Thymus (tissue), 11 donors: ENCODE data around the gene UXT. TPM values are rescaled to one million over a fixed set of nuclear protein-coding genes. Genes with fewer than 3 reads are reported as not detected.

Source experiments
- DNase-seq, 9 donors: peaks; one replicate each; pipeline ENCODE4 v3.0.0-alpha.2; 2013; ENCODE audit warnings: low spot score in 9 of 9, low read depth in 6 of 9, missing footprints in 1 of 9
- H3K27ac ChIP-seq, 2 donors: one replicate each; pipeline ENCODE4 v1.5.1; 2013; ENCODE audit warnings: control low read depth in 1 of 2, low read depth in 1 of 2, low read length in 1 of 2, mild to moderate bottlenecking in 1 of 2, moderate library complexity in 1 of 2
- H3K27me3 ChIP-seq, 2 donors: one replicate each; pipeline ENCODE4 v1.5.1; 2013; ENCODE audit warnings: low read length in 1 of 2; ENCODE audit not compliant: control insufficient read depth in 2 of 2, insufficient read depth in 1 of 2
- H3K36me3 ChIP-seq, 2 donors: one replicate each; pipeline ENCODE4 v1.5.1; 2013; ENCODE audit warnings: low read length in 1 of 2, mild to moderate bottlenecking in 1 of 2, moderate library complexity in 1 of 2; ENCODE audit not compliant: control insufficient read depth in 2 of 2, insufficient read depth in 2 of 2
- H3K4me1 ChIP-seq, 2 donors: one replicate each; pipeline ENCODE4 v1.5.1; 2013; ENCODE audit warnings: low read length in 2 of 2; ENCODE audit not compliant: control insufficient read depth in 2 of 2, insufficient read depth in 2 of 2
- H3K4me3 ChIP-seq, 2 donors: one replicate each; pipeline ENCODE4 v1.5.1; 2013; ENCODE audit warnings: low read length in 2 of 2, control low read depth in 1 of 2, mild to moderate bottlenecking in 1 of 2
- H3K9me3 ChIP-seq, 2 donors: one replicate each; pipeline ENCODE4 v1.5.1; 2013; ENCODE audit warnings: low read length in 1 of 2, mild to moderate bottlenecking in 1 of 2; ENCODE audit not compliant: control insufficient read depth in 2 of 2, insufficient read depth in 1 of 2
- WGBS: extraction: QIAGEN DNeasy Blood & Tissue Kit; methylation state at CpG from one replicate; pipeline ENCODE4 v1.1.7; 2013; 5-methylcytosine and 5-hydroxymethylcytosine counted together
- polyA plus RNA-seq: library from polyadenylated mRNA; stranded (reverse); fragments of 200-250 nt; gene quantifications from one replicate; pipeline ENCODE4 v1.2.3, GENCODE V29; 2013
- total RNA-seq: library from RNA; stranded (reverse); fragments of 120-200 nt; gene quantifications from one replicate; pipeline ENCODE4 v1.2.4, GENCODE V29; 2013
- donor health status: healthy.

UXT gene
- total and polyA plus RNA-seq, 2 donors = 199 to 242 TPM

- WGBS = 16% methylated on average over 14 of the region's 14 CpGs
- H3K9me3 ChIP-seq = no peaks in the 10 kb centered on the region
- peaks cover 5 to 15% of the 10 kb centered on the region in 2 donors for H3K36me3 ChIP-seq
- no peaks in the 10 kb centered on the region for H3K27me3 ChIP-seq
- peak within 1 kb of the TSS; percentile 45 to 46 for H3K4me3 ChIP-seq
- peaks cover 2 to 17% of the 10 kb centered on the region in 2 donors for H3K4me1 ChIP-seq
- DNase-seq = peak in 2 of 9 donors; percentile 26 to 65
- peak within 1 kb of the TSS; percentile 70 to 79 for H3K27ac ChIP-seq
These were observed 29.4 kb downstream of the UXT start, which contains the start of gene CFP for GRCh38 chrX:47629419-47630200. CFP (minus strand) TSS chrX:47629930; CDS start chrX:47629844, 86 bp downstream.

- Histone ChIP-seq H3K27ac (no peak overlapping the region), H3K9me3 (no peaks in the 10 kb centered on the region), H3K27me3 (no peaks in the 10 kb centered on the region), H3K4me3 (peak overlapping the region; percentile 45 to 46), H3K4me1 (peaks cover 2 to 17% of the 10 kb centered on the region in 2 donors), H3K36me3 (peaks cover 1 to 10% of the 10 kb centered on the region in 2 donors)
- WGBS = 97% methylated on average over 1 of the region's 1 CpG
- peak in 2 of 9 donors; percentile 22 to 61 for DNase-seq
These were observed 30.0 kb downstream of the UXT start for GRCh38 chrX:47628982-47629381.

DNA sequence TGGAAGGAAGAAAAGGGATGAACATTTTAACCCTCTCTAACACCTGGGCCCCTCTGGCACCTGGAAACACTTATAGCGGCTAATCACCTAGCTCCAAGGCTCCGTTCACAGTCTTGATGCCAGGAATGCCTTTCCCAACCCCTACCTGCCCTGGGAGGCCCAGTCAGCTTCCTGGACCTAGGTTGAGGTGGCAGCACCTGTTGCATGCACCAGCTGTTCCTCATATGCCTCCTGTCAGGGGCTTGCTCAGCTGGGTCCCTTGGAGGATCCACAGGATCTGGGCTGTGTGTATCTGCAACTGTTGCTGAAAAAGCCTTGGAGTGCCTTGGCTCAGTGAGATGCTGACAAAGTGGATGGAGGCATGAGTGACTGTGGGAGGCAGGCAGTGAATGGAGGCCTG lies 33.6 kb downstream of the UXT start:
- 98% methylated on average over 2 of the region's 2 CpGs for WGBS
- Histone ChIP-seq H3K36me3 (peaks cover 0 to 10% of the 10 kb centered on the region in 2 donors), H3K4me1 (peaks cover 5 to 21% of the 10 kb centered on the region in 2 donors), H3K27me3 (no peaks in the 10 kb centered on the region), H3K27ac (no peak overlapping the region), H3K4me3 (no peak overlapping the region), H3K9me3 (no peaks in the 10 kb centered on the region)
- no peak for DNase-seq

DNA sequence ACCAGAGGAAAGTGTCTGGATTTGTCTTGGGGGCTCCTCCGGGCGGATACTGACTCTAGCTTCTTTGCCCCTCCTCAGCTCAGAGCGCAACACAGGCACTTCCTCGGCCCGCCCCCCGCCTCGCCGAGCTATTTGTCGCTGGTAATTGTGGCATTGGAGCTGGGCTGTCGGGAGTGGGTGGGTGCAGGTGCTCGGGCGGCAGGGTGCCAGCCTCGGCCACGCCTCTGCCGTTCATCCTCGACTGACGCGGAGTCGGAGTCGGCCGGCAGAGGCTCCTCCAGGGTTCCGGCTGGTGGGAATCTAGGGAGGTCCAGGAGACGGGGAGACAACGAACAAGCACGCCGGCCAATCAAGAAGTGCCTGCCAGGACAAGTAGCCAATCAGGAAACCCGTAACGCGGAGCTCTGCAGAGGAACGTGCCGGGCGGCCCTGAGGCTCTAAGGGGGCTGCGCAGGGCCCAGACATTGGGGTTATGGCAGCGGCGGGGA lies 35.4 kb downstream of the UXT start:
- Histone ChIP-seq H3K9me3 (no peaks in the 10 kb centered on the region), H3K4me3 (peak overlapping the region; percentile 40 to 41), H3K27ac (peak overlapping the region in 1 of 2 donors; percentile 36), H3K27me3 (peaks cover 4 to 11% of the 10 kb centered on the region in 2 donors), H3K36me3 (peaks cover 0 to 10% of the 10 kb centered on the region in 2 donors), H3K4me1 (peaks cover 6 to 11% of the 10 kb centered on the region in 2 donors)
- peak in 6 of 9 donors; percentile 35 to 78 (median 56) for DNase-seq
- under 1% methylated on average over 35 of the region's 35 CpGs for WGBS

GRCh38 chrX:47621851-47622250 lies 37.1 kb downstream of the UXT start:
- peaks cover 6 to 10% of the 10 kb centered on the region in 2 donors for H3K4me1 ChIP-seq
- no peak overlapping the region for H3K4me3 ChIP-seq
- no peak overlapping the region for H3K27ac ChIP-seq
- no peak for DNase-seq
- H3K27me3 ChIP-seq = peaks cover 4 to 20% of the 10 kb centered on the region in 2 donors
- H3K9me3 ChIP-seq = no peaks in the 10 kb centered on the region
- WGBS = 97% methylated on average over 6 of the region's 6 CpGs
- peaks cover 0 to 2% of the 10 kb centered on the region in 2 donors for H3K36me3 ChIP-seq

DNA sequence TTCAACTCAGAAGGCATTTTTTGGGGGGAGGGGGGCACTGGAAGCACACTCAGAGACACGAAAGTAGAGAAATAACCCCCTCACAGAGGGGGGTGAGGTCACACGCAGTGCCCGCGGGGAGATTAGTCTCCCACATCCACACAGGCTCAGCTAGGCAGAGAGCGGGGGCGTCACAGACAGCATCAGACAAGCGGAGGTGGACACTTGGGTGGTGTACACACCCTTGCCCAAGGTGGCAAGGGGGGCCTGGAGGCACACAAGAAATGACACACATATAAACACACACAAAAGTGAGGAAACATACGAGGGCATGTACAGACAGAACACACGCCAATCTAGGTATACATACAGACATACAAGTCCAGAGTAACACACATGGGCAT lies 38.7 kb downstream of the UXT start:
- DNase-seq = no peak
- Histone ChIP-seq H3K27me3 (peaks cover 4 to 22% of the 10 kb centered on the region in 2 donors), H3K36me3 (no peaks in the 10 kb centered on the region), H3K9me3 (no peaks in the 10 kb centered on the region), H3K4me3 (no peak overlapping the region), H3K4me1 (peaks cover 6 to 10% of the 10 kb centered on the region in 2 donors), H3K27ac (no peak overlapping the region)
- 55% methylated on average over 9 of the region's 9 CpGs for WGBS

- Histone ChIP-seq H3K27ac (no peak within 1 kb of the TSS), H3K4me1 (peaks cover 6 to 10% of the 10 kb centered on the region in 2 donors), H3K4me3 (peak within 1 kb of the TSS in 1 of 2 donors; percentile 35), H3K36me3 (no peaks in the 10 kb centered on the region), H3K9me3 (no peaks in the 10 kb centered on the region), H3K27me3 (peaks cover 4 to 22% of the 10 kb centered on the region in 2 donors)
- WGBS = 2% methylated on average over 88 of the region's 88 CpGs
- peak; percentile 18 to 83 (median 64) for DNase-seq
These were observed 39.3 kb downstream of the UXT start, which contains the start of gene SYN1 for GRCh38 chrX:47619486-47620302. SYN1 (minus strand) TSS chrX:47619857; CDS start chrX:47619728, 129 bp downstream.

DNA sequence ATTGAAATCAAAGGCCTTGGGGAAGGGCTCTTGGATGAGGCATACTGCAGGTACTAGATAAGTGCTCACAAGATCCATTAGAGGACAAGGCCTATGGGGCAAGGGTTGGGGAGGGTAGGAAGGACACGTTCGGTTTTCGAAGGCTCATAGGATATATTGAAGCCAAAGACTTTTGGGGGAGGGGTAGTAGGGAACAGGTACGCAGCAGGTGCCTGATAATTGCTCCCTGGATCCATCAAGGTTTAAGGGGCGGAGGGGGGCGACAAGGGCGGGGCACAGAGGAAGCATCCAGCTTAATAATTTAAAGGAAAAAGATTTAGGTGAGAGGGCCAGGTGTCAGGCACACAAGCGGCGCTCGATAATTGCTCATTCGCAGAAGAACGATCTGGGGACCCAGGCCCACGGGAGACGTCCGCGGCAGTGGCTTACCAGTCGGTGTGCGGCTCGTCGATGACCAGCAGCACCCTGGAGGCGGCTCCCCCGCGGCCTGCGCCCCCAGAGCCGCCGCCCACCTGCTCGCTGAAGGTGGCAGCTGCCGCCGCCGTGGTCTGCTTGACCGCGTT lies 40.0 kb downstream of the UXT start:
- DNase-seq = no peak
- no peaks in the 10 kb centered on the region for H3K9me3 ChIP-seq
- H3K27ac ChIP-seq = no peak overlapping the region
- peaks cover 4 to 22% of the 10 kb centered on the region in 2 donors for H3K27me3 ChIP-seq
- H3K36me3 ChIP-seq = no peaks in the 10 kb centered on the region
- peaks cover 6 to 10% of the 10 kb centered on the region in 2 donors for H3K4me1 ChIP-seq
- WGBS = 40% methylated on average over 32 of the region's 32 CpGs
- H3K4me3 ChIP-seq = peak overlapping the region in 1 of 2 donors; percentile 35
